AG09319 (cell line): ENCODE measurements around the gene GRIA4.

Experiments used
- DNase-seq: peaks from one replicate; pipeline ENCODE4 v3.0.0-alpha.2; 2010; ENCODE audit warnings: low read depth; ENCODE audit errors: extremely low read depth
- TF ChIP-seq, protein P1 (sequence below): IDR thresholded peaks from 2 replicates; pipeline ENCODE4 v1.5.1; 2011; ENCODE audit warnings: low read depth, mild to moderate bottlenecking, inconsistent platforms, low read length, moderate library complexity

GRIA4 gene

DNA sequence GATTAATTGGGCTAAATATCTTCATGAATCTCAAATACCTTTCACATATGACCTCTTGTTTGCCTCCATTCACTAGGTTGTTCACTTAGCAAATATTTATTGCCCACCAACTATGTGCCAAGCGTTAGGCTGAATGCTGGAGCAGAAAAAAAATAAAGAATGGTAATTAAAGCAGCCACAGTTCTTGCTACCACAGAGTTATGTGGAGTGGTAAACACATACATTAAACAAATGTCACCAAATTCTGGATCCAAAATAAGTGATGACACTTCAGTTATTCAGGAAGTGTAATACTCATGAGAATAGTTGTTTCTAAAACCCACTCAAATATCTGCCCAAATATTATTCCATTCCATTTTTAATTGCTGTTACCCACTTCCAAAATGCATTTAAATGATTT lies 128.4 kb downstream of the GRIA4 start:
- TF ChIP-seq, protein P1, sequence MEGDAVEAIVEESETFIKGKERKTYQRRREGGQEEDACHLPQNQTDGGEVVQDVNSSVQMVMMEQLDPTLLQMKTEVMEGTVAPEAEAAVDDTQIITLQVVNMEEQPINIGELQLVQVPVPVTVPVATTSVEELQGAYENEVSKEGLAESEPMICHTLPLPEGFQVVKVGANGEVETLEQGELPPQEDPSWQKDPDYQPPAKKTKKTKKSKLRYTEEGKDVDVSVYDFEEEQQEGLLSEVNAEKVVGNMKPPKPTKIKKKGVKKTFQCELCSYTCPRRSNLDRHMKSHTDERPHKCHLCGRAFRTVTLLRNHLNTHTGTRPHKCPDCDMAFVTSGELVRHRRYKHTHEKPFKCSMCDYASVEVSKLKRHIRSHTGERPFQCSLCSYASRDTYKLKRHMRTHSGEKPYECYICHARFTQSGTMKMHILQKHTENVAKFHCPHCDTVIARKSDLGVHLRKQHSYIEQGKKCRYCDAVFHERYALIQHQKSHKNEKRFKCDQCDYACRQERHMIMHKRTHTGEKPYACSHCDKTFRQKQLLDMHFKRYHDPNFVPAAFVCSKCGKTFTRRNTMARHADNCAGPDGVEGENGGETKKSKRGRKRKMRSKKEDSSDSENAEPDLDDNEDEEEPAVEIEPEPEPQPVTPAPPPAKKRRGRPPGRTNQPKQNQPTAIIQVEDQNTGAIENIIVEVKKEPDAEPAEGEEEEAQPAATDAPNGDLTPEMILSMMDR = no peak
- DNase-seq = no peak

DNA sequence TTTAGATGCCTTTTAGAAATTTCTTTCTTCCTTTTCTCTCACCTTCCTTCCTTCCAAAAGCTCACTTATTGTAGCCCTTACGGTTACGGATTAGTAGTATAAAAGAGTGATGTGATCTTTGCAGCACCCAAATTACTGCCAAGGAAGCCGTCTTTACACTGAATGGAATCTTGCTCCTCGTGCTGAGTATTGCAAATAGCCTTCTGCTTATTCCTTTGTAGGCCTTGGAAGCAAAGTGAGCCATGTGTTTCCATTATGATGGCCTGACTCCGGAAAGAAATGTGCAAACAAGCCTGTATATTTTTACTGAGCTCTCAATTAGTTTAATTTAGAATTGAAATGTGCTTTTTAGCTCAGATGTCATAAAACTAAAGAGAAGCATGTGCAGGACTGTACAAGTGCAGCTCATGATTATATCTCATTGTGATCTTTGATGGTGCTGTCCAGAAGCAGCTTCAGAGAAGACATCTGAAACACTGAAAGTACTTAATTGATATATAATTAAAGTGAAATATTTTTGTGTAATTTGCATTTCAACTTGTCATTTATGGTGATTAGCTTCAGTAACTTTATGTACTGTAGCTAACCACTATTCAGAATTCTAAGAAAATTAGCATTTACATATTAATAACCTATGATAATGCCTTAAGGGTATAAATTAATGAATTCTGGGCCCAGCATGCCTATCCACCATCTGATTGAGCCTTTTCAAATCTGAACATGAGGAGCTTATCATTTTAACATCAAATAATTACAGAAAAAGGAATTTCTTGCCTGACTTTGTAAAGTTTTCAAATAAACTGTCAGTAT lies 129.3 kb downstream of the GRIA4 start:
- TF ChIP-seq, protein P1 = no peak
- DNase-seq = no peak

DNA sequence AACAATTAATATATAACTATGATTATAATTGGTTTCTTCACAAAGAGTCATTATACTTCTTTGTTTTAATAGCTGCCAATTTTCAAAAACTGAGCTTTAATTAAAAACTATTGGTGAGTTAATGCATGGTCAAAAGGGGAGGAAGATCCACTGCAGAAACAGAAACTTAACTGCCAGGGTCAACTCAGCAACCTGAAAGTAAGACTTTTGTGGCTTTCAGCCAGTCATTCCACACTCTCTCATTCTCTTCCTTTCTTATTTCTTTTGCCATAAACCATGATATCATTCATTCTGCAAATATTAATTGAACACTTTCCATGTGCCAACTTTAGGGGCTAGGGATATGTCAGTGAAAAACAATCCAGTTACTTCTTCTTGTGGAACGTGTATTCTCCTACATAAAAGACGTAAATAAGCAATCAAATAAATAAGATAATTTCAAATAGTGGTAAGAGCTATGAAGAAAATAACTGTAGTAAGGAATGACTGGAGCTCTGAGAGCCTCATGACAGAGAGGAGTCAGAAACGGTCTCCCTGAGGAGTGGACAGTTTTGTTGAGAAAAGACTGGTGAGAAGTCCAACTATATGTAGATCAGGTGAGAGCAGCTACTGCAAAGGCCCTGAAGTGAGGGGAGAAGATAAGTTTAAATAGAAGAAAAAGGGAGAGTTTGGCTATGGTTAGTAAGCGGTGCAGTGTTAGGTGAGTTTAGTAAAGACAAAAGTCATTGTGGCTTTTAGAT lies 130.5 kb downstream of the GRIA4 start:
- TF ChIP-seq, protein P1 = no peak

DNA sequence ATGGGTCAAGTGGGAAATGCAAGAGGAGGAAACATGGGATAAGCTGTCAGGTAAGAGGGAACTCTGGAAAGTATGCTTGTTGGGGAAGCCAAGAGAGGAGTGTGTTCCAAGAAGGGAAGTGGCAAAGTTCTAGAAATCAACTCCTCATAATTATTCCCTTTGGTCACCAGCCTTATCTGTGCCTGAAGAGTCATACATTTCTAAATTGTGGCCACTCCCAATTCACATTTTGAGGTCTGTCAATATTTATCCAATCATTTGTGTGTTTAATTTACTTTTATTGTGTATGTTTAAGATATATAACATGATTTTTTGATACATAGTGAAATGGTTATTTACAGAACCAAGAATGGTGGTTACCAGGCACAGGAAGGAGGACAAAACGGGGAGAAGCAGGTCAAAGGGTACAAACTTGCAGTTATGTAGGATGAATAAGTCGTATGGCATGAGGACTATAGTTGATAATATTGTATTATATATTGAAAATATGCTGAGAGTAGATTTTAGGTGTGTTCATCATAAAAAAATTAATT lies 131.7 kb downstream of the GRIA4 start:
- TF ChIP-seq, protein P1 = no peak
- DNase-seq = no peak

More for the DNA sequence above, 130.5 kb downstream of the GRIA4 start:
- no peak for DNase-seq

DNA sequence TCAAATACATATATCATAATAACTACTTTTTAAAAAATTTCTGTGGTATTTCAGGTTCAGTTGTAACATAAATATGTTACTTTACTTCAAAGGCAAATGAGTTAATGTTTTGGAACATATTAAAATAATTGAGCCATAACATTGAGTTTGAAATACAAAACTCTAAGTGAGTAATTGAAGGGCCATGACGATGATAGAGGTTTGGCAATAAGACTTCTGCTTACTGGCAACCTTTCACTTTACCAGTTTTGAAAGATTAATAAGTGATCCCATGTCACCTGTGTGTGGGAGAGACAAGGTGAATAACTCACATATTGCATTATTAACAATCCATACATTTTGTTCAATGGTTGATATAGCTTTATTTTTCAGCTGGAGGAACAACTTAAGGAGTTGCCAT lies 144.4 kb downstream of the GRIA4 start:
- no peak for DNase-seq
- TF ChIP-seq, protein P1 = no peak

DNA sequence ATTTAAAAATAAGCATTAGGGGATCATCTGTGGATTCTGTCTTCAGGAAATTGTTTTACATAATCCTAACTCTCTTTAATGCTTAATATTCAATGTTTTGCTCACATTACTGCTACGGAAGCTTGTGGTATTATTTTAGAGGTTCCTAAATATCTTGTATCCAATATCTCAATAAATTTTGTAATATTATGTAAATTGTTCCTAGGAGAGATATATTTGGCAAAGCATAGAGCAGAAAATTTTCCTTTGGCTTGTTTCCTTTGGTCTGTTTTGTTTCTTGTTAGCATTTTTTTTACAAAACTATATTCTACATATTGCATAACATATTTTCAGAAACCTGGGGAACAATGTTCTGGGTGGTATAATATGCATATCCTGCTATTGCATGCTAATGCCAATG lies 144.8 kb downstream of the GRIA4 start:
- no peak for DNase-seq

More for the DNA sequence above, 144.8 kb downstream of the GRIA4 start:
- TF ChIP-seq, protein P1 = no peak
